IMR-90 (cell line): Measurements from ENCODE around the gene TMEM245. TPM values are rescaled to one million over a fixed set of nuclear protein-coding genes. Genes with fewer than 3 reads are reported as not detected.

ENCODE experiments used
- ATAC-seq: fragments of 200-7000 bp; cut with Tn5 transposase; 2 replicates; pipeline ENCODE4 v1.9.1; 2020; ENCODE audit warnings: low read depth, mild to moderate bottlenecking, moderate library complexity
- BruUV-seq: library from RNA; stranded (reverse); fragments of 400-500 nt; replicated peaks from 2 replicates; lab custom pipeline; 2021; lab: Mats Ljungman, UMichigan
- CTCF ChIA-PET: fragments of 300-600 bp; formaldehyde crosslinking; extraction: SDS; loops from one replicate; lab custom pipeline; 2021; ENCODE audit warnings: antibody characterized with exemption; lab: Yijun Ruan, JAX
- POLR2A ChIA-PET: fragments of 300-600 bp; sonication (Branson Sonifier 250); formaldehyde crosslinking; loops from one replicate; lab custom pipeline; 2022; ENCODE audit warnings: antibody characterized with exemption; ENCODE audit not compliant: unreplicated experiment; lab: Charles Lee
- DNase-seq: peaks from one replicate; pipeline ENCODE4 v3.0.0; 2013
- H2AFZ ChIP-seq: replicated peaks from 2 replicates; pipeline ENCODE3; 2013; ENCODE audit warnings: low read length, mild to moderate bottlenecking; ENCODE audit not compliant: poor library complexity
- H2AK5ac ChIP-seq: 2 replicates; pipeline ENCODE4 v1.6.1; 2013; ENCODE audit warnings: low read depth, low read length, inconsistent platforms
- H2AK9ac ChIP-seq: replicated peaks from 2 replicates; pipeline ENCODE3; 2013; ENCODE audit warnings: mild to moderate bottlenecking, low read depth, low read length, moderate library complexity; ENCODE audit not compliant: poor library complexity
- H2BK120ac ChIP-seq: 2 replicates; pipeline ENCODE4 v1.6.1; 2013; ENCODE audit warnings: low read depth, low read length, inconsistent platforms
- H2BK15ac ChIP-seq: 3 replicates; pipeline ENCODE4 v1.6.1; 2013; ENCODE audit warnings: low read depth, low read length, inconsistent platforms
- H2BK20ac ChIP-seq: 2 replicates; pipeline ENCODE4 v1.6.1; 2013; ENCODE audit warnings: low read depth, mild to moderate bottlenecking, inconsistent platforms, low read length, moderate library complexity
- H2BK5ac ChIP-seq: 2 replicates; pipeline ENCODE4 v1.6.1; 2013; ENCODE audit warnings: mild to moderate bottlenecking, low read depth, low read length, inconsistent platforms; ENCODE audit not compliant: poor library complexity, severe bottlenecking
- H3K14ac ChIP-seq: replicated peaks from 2 replicates; pipeline ENCODE4 v1.6.1; 2013; ENCODE audit warnings: low read depth, low read length, inconsistent platforms
- H3K18ac ChIP-seq: 2 replicates; pipeline ENCODE4 v1.6.1; 2013; ENCODE audit warnings: low read depth, low read length, control low read depth
- H3K23ac ChIP-seq: 2 replicates; pipeline ENCODE4 v1.6.1; 2013; ENCODE audit warnings: low read depth, low read length, inconsistent platforms
- H3K27ac ChIP-seq: 2 replicates; pipeline ENCODE4 v1.5.1; 2013; ENCODE audit warnings: mild to moderate bottlenecking, control low read depth, low read length; ENCODE audit not compliant: insufficient read depth
- H3K27me3 ChIP-seq: 2 replicates; pipeline ENCODE4 v1.6.1; 2013; ENCODE audit warnings: low read length; ENCODE audit not compliant: control insufficient read depth, insufficient read depth
- H3K36me3 ChIP-seq: 2 replicates; pipeline ENCODE4 v1.6.1; 2013; ENCODE audit warnings: low read length, mixed read lengths; ENCODE audit not compliant: control insufficient read depth, insufficient read depth
- H3K4ac ChIP-seq: 2 replicates; pipeline ENCODE4 v1.6.1; 2013; ENCODE audit warnings: low read depth, low read length, inconsistent platforms
- H3K4me1 ChIP-seq: 2 replicates; pipeline ENCODE4 v1.6.1; 2013; ENCODE audit warnings: low read length, mixed read lengths; ENCODE audit not compliant: control insufficient read depth, insufficient read depth
- H3K4me2 ChIP-seq: 2 replicates; pipeline ENCODE4 v1.6.1; 2013; ENCODE audit warnings: low read depth, mild to moderate bottlenecking, control low read depth, low read length, moderate library complexity
- H3K4me3 ChIP-seq: 2 replicates; pipeline ENCODE4 v1.5.1; 2013; ENCODE audit warnings: low read depth, mild to moderate bottlenecking, control low read depth, low read length, moderate library complexity; ENCODE audit not compliant: insufficient read depth
- H3K56ac ChIP-seq: 2 replicates; pipeline ENCODE4 v1.6.1; 2013; ENCODE audit warnings: low read length, inconsistent platforms; ENCODE audit not compliant: insufficient read depth; ENCODE audit errors: extremely low read depth
- H3K79me1 ChIP-seq, 2 experiments: 2 replicates each; pipeline ENCODE4 v1.6.1; 2013; ENCODE audit warnings: low read length in 2 of 2, inconsistent platforms in 1 of 2, low read depth in 1 of 2
- H3K9ac ChIP-seq: 2 replicates; pipeline ENCODE4 v1.6.1; 2013; ENCODE audit warnings: low read depth, low read length, control low read depth
- H3K9me1 ChIP-seq: 2 replicates; pipeline ENCODE4 v1.6.1; 2013; ENCODE audit warnings: low read length, inconsistent platforms; ENCODE audit not compliant: insufficient read depth
- H3K9me3 ChIP-seq: 2 replicates; pipeline ENCODE4 v1.6.1; 2013; ENCODE audit warnings: low read length; ENCODE audit not compliant: control insufficient read depth, insufficient read depth
- H4K20me1 ChIP-seq: 2 replicates; pipeline ENCODE4 v1.6.1; 2013; ENCODE audit warnings: low read length, inconsistent platforms; ENCODE audit not compliant: insufficient read depth
- H4K5ac ChIP-seq: 2 replicates; pipeline ENCODE4 v1.6.1; 2013; ENCODE audit warnings: mild to moderate bottlenecking, low read depth, low read length, control low read depth
- H4K8ac ChIP-seq, 2 experiments: 2 replicates each; pipeline ENCODE4 v1.6.1; 2013; ENCODE audit warnings: low read depth in 2 of 2, low read length in 2 of 2, control low read depth in 1 of 2, inconsistent platforms in 1 of 2
- H4K91ac ChIP-seq: 2 replicates; pipeline ENCODE4 v1.6.1; 2013; ENCODE audit warnings: low read depth, low read length, inconsistent platforms; ENCODE audit not compliant: insufficient read depth
- CTCF ChIP-seq: conservative IDR thresholded peaks from 2 replicates; pipeline ENCODE4 v1.5.1; 2012; ENCODE audit warnings: mild to moderate bottlenecking, low read depth, low read length, improper control_type of control experiment
- MAZ ChIP-seq: IDR thresholded peaks from 2 replicates; pipeline ENCODE4 v1.6.1; 2012; ENCODE audit warnings: low read depth, mild to moderate bottlenecking, low read length, improper control_type of control experiment, moderate library complexity, borderline replicate concordance
- WGBS, 2 experiments: methylation state at CpG; one replicate each; pipeline versions ENCODE4 v1.1.5 to v1.1.7; 2013; ENCODE audit warnings: missing lambda C conversion rate in 2 of 2; ENCODE audit not compliant: insufficient read length in 1 of 2; ENCODE audit errors: extremely low coverage in 2 of 2; 5-methylcytosine and 5-hydroxymethylcytosine counted together
- dilution Hi-C: fragments of 300-500 bp; cut with HindIII; formaldehyde crosslinking; loops from one replicate; pipeline ENCODE4 v1.14.3; 2018; ENCODE audit warnings: low sequenced_read_pairs; ENCODE audit not compliant: unreplicated experiment
- in situ Hi-C: fragments of 300-500 bp; cut with MboI; formaldehyde crosslinking; loops from 3 replicates; pipeline ENCODE4 v1.14.3; 2019; ENCODE audit warnings: low sequenced_read_pairs, inconsistent platforms, mixed read lengths
- intact Hi-C: fragments of 100-400 bp; cut with micrococcal nuclease; formaldehyde crosslinking; loops from 2 replicates; pipeline ENCODE4 v1.10.0; 2022
- polyA plus RNA-seq, 3 experiments: library from polyadenylated mRNA; depleted of rRNA; stranded (reverse); fragments of >200 nt; gene quantifications; 2 replicates each; pipeline ENCODE4 v1.2.3, GENCODE V29; 2012; ENCODE audit warnings: low replicate concordance in 1 of 3
- total RNA-seq: library from RNA; depleted of rRNA; stranded (reverse); fragments of >200 nt; gene quantifications from 2 replicates; pipeline ENCODE4 v1.2.3, GENCODE V29; 2012

Gene TMEM245
- total and polyA plus RNA-seq, 2 of the 4 experiments (the other 2 are of a cell fraction) = 24.8 to 57.9 TPM

GRCh38 chr9:108972626-108973209 is 147.0 kb downstream of the TMEM245 start:
- no peak for TF ChIP-seq CTCF
- TF ChIP-seq MAZ = no peak
- Histone ChIP-seq H3K9me1 (no peaks in the 10 kb centered on the region), H3K9me3 (no peaks in the 10 kb centered on the region), H3K36me3 (peaks cover 8% of the 10 kb centered on the region), H4K8ac (no peak overlapping the region), H2AFZ (no peak overlapping the region), H3K79me1 (peaks cover 5 to 7% of the 10 kb centered on the region in 2 experiments; a peak in 2 of 4 replicates), H3K4ac (no peak overlapping the region), H2AK5ac (no peak overlapping the region), H3K14ac (no peak overlapping the region), H3K27me3 (no peaks in the 10 kb centered on the region), H4K91ac (no peak overlapping the region), H4K20me1 (no peaks in the 10 kb centered on the region), H3K56ac (no peak overlapping the region), H3K4me2 (no peak overlapping the region), H3K4me3 (no peak overlapping the region), H2BK20ac (no peak overlapping the region), H2BK120ac (no peak overlapping the region), H4K5ac (no peak overlapping the region), H3K27ac (no peak overlapping the region), H3K4me1 (no peaks in the 10 kb centered on the region), H2BK15ac (no peak overlapping the region), H3K9ac (no peak overlapping the region), H2AK9ac (no peak overlapping the region), H3K23ac (no peak overlapping the region), H2BK5ac (no peak overlapping the region), H3K18ac (no peak overlapping the region)
- no TSS peak for BruUV-seq
- in situ Hi-C loops = no loop called here
- CTCF ChIA-PET = no interaction called here
- WGBS, 2 experiments = no CpG with 5 or more reads among the region's 2 CpGs
- dilution Hi-C loops = no loop called here
- intact Hi-C loops = no loop called here
- POLR2A ChIA-PET = interaction anchor here (0.9 kb wide), 1 partner anchor 18 kb away, joined by 3 read pairs; no protein-coding TSS in a partner anchor
- ATAC-seq (peak; percentile 71), DNase-seq (peak; percentile 31)
